Measurements from ENCODE around the gene RUNX2.

DNA sequence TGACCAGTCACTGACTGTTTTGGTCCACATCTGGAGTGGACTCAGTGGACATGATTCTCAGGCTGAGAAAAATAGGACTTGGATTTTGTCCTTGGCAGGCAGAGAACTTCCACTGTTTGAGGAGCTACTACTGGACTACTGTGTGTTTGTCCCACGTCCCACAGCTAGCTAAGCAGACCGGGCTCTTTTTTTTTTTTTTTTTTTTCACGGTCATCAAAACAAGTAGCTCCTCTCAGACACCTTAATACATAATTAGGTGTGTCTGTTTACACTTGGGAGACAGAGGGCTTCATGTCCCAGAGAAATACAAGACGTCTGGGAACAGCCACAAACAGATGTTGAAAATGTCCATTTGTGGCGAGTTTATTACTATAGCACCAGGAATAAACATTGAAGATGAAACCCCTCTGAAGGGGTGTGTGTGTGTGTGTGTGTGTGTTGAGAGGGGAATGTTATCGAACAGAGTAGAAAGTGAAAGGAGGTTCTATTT is 204.6 kb downstream of the RUNX2 start:
- TF ChIP-seq, protein P1, sequence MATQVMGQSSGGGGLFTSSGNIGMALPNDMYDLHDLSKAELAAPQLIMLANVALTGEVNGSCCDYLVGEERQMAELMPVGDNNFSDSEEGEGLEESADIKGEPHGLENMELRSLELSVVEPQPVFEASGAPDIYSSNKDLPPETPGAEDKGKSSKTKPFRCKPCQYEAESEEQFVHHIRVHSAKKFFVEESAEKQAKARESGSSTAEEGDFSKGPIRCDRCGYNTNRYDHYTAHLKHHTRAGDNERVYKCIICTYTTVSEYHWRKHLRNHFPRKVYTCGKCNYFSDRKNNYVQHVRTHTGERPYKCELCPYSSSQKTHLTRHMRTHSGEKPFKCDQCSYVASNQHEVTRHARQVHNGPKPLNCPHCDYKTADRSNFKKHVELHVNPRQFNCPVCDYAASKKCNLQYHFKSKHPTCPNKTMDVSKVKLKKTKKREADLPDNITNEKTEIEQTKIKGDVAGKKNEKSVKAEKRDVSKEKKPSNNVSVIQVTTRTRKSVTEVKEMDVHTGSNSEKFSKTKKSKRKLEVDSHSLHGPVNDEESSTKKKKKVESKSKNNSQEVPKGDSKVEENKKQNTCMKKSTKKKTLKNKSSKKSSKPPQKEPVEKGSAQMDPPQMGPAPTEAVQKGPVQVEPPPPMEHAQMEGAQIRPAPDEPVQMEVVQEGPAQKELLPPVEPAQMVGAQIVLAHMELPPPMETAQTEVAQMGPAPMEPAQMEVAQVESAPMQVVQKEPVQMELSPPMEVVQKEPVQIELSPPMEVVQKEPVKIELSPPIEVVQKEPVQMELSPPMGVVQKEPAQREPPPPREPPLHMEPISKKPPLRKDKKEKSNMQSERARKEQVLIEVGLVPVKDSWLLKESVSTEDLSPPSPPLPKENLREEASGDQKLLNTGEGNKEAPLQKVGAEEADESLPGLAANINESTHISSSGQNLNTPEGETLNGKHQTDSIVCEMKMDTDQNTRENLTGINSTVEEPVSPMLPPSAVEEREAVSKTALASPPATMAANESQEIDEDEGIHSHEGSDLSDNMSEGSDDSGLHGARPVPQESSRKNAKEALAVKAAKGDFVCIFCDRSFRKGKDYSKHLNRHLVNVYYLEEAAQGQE (IDR thresholded peaks at IDR 0.05; ENCODE audit: unreplicated experiment): no peak
- TF ChIP-seq EZH2phosphoT487 (IDR thresholded peaks at IDR 0.05; ENCODE audit: unreplicated experiment): no peak
- TF ChIP-seq POLR2AphosphoS5 (IDR thresholded peaks at IDR 0.05; ENCODE audit: low read depth): no peak
- TF ChIP-seq CTCF (conservative IDR thresholded peaks at IDR 0.05; ENCODE audit: low read depth in 2 of 2): no peak
